ENCODE results near the gene DNAL4. TPM values are rescaled to one million over a fixed set of nuclear protein-coding genes. Genes with fewer than 3 reads are reported as not detected.

The DNAL4 gene, protein sequence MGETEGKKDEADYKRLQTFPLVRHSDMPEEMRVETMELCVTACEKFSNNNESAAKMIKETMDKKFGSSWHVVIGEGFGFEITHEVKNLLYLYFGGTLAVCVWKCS
- total RNA-seq = 8.5 and 9.5 TPM in 2 replicates

DNA sequence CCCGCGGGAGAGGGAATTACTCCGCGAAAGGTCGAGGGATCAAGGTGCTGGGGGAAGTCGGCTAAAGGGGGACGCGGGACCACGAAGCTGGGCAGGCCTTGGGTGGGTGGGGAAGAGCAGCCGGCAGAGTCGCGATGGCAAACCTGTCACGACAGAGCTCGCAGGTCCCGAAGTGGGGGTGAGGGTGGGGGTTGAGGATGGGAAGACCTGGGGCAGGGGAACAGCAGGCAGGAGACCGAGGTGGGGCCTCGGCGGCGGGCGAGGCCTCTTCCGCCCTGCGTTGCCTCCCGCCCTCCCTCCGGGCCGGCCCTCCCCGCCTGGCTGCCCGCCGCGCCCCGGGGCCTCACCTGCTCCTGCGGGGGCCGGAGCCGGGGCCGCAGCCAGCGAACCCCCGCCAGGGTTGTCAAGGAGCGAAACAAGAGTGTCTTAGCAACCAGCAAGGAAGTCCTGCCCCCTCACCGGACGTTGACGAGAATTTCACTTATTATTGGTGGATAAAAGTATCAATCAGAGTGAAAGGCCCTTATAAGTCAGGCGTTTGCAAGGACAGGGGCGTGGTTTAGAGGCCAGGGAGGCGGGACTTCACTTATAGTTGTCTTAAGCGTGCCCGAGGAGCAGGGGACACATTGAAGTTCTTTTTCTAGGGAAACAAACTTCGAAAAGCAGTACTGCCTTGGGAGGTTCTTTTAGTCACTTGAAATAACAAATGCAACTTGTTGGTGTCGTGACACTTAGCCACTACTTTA lies at the start of gene DNAL4:
Gene DNAL4 (minus strand): TSS at position 423 of the 746 bp plus-strand sequence. CDS start 11,412 bp downstream, outside the sequence.

DNA sequence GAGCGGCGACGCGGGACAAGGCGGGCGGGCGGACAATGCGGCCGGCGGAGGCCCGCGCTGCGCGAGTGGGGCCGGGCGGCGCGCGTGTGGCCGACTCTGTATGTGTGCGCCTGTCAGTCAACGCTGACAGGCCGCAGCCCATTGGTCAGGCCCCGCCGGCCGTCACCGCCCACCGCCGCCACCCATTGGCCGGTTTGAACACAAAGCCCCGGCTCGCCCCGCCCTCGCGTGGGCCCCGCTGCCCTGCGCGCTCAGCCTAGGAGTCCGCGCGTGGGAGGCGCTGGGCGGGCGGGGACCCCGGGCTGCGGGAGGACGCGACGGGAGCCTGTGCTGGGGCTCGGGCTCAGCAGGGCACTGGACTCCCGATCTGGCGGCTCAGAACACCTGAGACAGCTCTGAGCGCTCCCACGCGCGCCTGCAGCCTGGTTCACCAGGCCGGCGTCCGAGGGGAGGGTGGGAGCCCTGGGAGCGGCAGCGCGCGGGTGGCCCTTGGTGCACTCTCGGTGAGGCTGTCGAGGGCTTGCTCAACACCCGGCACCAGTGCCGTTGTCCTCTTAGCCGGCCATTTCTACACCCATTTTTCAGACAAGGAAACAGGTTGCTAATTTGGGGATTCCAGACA lies 37.9 kb downstream of the DNAL4 start, which contains the start of gene SUN2:
Gene SUN2 (minus strand): TSS at position 88 of the 622 bp plus-strand sequence. CDS start 3,370 bp downstream, outside the sequence.

Small RNA genes lying within 50 kb of the gene (small RNA-seq; reads per million reads assigned to genes)
- gene AL021707.8 = not detected

Other genes starting within 250 kb of the DNAL4 start
- 4.1 and 4.2 TPM in 2 replicates for gene DMC1, start 224.0 kb downstream of the DNAL4 start, total RNA-seq
- 1.1 and 1.5 TPM in 2 replicates for gene FAM227A, start 137.8 kb downstream of the DNAL4 start, total RNA-seq
- 18.6 and 18.7 TPM in 2 replicates for gene CBY1, start 137.5 kb downstream of the DNAL4 start, total RNA-seq
- gene TOMM22, start 112.2 kb downstream of the DNAL4 start, total RNA-seq = 103 and 120 TPM in 2 replicates
- gene JOSD1, start 93.2 kb downstream of the DNAL4 start, total RNA-seq = 70.9 and 79.0 TPM in 2 replicates
- gene GTPBP1, start 88.2 kb downstream of the DNAL4 start, total RNA-seq = 26.6 and 37.5 TPM in 2 replicates
- 101 and 126 TPM in 2 replicates for gene SUN2, start 38.1 kb downstream of the DNAL4 start, total RNA-seq
- gene NPTXR, start 49.9 kb upstream of the DNAL4 start, total RNA-seq = 0.29 and 1.3 TPM in 2 replicates
- 59.3 and 73.4 TPM in 2 replicates for gene CBX6, start 78.1 kb upstream of the DNAL4 start, total RNA-seq
- not detected in 2 replicates for gene APOBEC3A, start 163.5 kb upstream of the DNAL4 start, total RNA-seq
- 5.9 TPM in 1 of 2 replicates, not detected in the other for gene APOBEC3B, start 188.2 kb upstream of the DNAL4 start, total RNA-seq
- gene APOBEC3C, start 220.1 kb upstream of the DNAL4 start, total RNA-seq = 5.7 and 16.5 TPM in 2 replicates
- 1.2 and 1.3 TPM in 2 replicates for gene APOBEC3D, start 227.0 kb upstream of the DNAL4 start, total RNA-seq
- 1.7 and 4.0 TPM in 2 replicates for gene APOBEC3F, start 246.7 kb upstream of the DNAL4 start, total RNA-seq